Right atrium auricular region (tissue), 2 donors: ENCODE data around the gene PPM1E. TPM values are rescaled to one million over a fixed set of nuclear protein-coding genes. Genes with fewer than 3 reads are reported as not detected.

Experiments used
- DNase-seq: peaks from one replicate; pipeline ENCODE4 v3.0.0-alpha.2; 2019; ENCODE audit warnings: low spot score
- H3K27ac ChIP-seq, 2 donors: fragments of 200-600 bp; sonication (generic); 1 replicate in 1 of 2; 2 replicates in 1 of 2; pipeline ENCODE4 v1.5.1; 2016 to 2019
- H3K27me3 ChIP-seq, 2 donors: fragments of 200-600 bp; sonication (generic); one replicate each; pipeline versions ENCODE4 v1.5.1 to v1.6.0; 2017 to 2019
- H3K36me3 ChIP-seq: fragments of 200-600 bp; sonication (generic); one replicate; pipeline ENCODE4 v1.5.1; 2016
- H3K4me1 ChIP-seq, 2 donors: fragments of 200-600 bp; sonication (generic); one replicate each; pipeline versions ENCODE4 v1.5.1 to v1.6.0; 2017 to 2019
- H3K4me3 ChIP-seq, 2 donors: fragments of 200-600 bp; sonication (generic); 1 replicate in 1 of 2; 2 replicates in 1 of 2; pipeline ENCODE4 v1.5.1; 2017 to 2019; ENCODE audit warnings: mild to moderate bottlenecking in 1 of 2, moderate library complexity in 1 of 2
- H3K9me3 ChIP-seq, 2 donors: fragments of 200-600 bp; sonication (generic); one replicate each; pipeline ENCODE4 v1.5.1; 2019
- total RNA-seq, 2 donors: library from RNA; depleted of rRNA; stranded (reverse); fragments of >200 nt; gene quantifications; one replicate each; pipeline ENCODE4 v1.1.0, GENCODE V29; 2016
- TF ChIP-seq, protein P1 (sequence below), 2 donors: fragments of 200-600 bp; sonication (generic); IDR thresholded peaks; one replicate each; pipeline ENCODE4 v1.5.1; 2019; ENCODE audit warnings: antibody characterized with exemption in 2 of 2

The PPM1E gene
- total RNA-seq, 2 donors from 2014 or later, result 1.2 to 5.3 TPM

GRCh38 chr17:58753026-58753425 is 2.6 kb upstream of the PPM1E start:
- H3K4me1 ChIP-seq, result peaks cover 0 to 13% of the 10 kb centered on the region in 2 donors
- TF ChIP-seq, protein P1, sequence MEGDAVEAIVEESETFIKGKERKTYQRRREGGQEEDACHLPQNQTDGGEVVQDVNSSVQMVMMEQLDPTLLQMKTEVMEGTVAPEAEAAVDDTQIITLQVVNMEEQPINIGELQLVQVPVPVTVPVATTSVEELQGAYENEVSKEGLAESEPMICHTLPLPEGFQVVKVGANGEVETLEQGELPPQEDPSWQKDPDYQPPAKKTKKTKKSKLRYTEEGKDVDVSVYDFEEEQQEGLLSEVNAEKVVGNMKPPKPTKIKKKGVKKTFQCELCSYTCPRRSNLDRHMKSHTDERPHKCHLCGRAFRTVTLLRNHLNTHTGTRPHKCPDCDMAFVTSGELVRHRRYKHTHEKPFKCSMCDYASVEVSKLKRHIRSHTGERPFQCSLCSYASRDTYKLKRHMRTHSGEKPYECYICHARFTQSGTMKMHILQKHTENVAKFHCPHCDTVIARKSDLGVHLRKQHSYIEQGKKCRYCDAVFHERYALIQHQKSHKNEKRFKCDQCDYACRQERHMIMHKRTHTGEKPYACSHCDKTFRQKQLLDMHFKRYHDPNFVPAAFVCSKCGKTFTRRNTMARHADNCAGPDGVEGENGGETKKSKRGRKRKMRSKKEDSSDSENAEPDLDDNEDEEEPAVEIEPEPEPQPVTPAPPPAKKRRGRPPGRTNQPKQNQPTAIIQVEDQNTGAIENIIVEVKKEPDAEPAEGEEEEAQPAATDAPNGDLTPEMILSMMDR (IDR thresholded peaks at IDR 0.05), result no peak
- H3K36me3 ChIP-seq, result no peaks in the 10 kb centered on the region
- no peaks in the 10 kb centered on the region for H3K9me3 ChIP-seq
- DNase-seq, result no peak
- no peaks in the 10 kb centered on the region for H3K27me3 ChIP-seq
- H3K4me3 ChIP-seq, result no peak overlapping the region
- H3K27ac ChIP-seq, result no peak overlapping the region

DNA sequence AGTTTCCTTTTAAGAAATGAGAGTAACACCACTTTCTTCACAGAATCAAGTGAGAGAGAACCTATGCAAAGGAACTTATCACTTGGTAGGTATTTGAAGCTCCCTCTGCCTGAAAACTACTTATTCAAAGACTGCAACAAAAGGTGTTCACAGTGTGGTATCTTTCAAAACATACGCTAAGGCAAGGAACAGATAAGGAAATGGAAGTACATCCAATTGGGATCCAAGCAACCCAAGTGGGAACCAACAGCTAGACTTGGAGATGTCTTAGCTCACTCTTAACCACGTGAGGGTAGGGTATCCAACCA is 431 bp upstream of the PPM1E start:
- Histone ChIP-seq H3K36me3 (no peaks in the 10 kb centered on the region), H3K27me3 (no peaks in the 10 kb centered on the region), H3K4me1 (peaks cover 0 to 13% of the 10 kb centered on the region in 2 donors), H3K27ac (no peak overlapping the region), H3K4me3 (peak overlapping the region; percentile 70 to 71), H3K9me3 (no peaks in the 10 kb centered on the region)
- TF ChIP-seq, protein P1 (IDR thresholded peaks at IDR 0.05), result no peak
- no peak for DNase-seq

DNA sequence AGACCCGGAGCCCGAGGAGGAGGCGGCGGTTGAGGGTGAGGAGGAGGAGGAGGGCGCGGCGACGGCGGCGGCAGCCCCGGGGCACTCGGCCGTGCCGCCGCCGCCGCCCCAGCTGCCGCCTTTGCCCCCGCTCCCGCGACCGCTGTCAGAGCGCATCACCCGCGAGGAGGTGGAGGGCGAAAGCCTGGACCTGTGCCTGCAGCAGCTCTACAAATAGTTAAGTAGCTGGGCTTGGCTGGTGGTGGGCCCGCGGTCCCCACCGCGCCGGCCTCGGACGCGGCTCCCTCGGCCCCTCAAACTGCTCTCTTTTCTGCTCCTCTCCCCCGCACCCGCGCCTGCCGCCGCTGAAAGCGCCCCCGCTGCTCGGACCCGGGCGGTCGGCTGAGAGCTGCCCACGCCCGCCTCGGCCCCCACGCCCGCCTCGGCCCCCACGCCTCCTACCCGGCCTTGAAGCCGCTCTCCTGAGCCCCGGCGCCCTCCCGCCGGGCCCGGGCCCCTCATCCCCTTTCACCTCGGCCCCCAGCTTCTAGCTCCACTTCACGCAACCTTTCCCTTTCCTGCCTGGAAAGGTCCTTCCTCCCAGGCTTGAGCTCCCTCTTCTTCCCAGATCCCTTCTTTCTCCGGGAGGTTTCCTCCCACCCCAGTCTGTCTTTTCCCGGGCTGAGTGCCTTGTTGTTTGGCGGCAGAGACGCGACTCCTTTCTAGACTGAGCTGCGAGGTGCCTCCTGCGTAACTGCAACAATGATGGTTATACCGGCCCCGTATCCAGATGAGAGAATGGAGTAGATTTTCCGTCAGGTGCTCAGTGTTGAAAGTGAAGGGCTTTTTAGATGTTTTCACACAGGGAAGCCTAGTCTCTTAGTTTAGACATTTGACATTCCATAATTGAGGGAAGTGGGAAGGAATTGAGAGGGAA is 850 bp downstream of the PPM1E start:
- Histone ChIP-seq H3K4me3 (peak overlapping the region; percentile 70 to 71), H3K4me1 (peaks cover 0 to 13% of the 10 kb centered on the region in 2 donors), H3K9me3 (no peaks in the 10 kb centered on the region), H3K27ac (peak overlapping the region in 1 of 2 donors; percentile 26), H3K27me3 (no peaks in the 10 kb centered on the region), H3K36me3 (no peaks in the 10 kb centered on the region)
- TF ChIP-seq, protein P1 (IDR thresholded peaks at IDR 0.05), result no peak
- DNase-seq, result no peak

DNA sequence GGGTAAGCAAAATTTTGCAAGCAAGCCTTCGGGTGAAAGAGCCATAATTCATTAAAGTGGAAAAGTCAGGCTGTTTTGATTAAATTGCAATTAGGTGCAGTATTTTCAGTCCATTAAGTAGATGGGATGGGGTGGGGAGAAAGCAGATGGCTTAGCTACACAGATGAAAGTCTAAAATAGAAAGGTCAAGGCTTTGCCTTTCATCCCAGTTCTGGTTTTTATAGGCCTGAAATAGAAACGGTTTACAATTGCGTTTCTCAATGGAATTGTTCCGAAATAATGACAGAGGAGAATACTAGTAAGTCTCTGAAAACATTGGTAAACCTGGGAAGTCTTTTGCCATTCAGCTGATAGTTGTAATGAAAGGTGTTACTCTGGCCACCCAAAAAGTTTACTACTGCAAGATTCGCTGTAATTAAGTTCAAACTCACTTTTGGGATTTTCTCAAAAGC is 1.5 kb downstream of the PPM1E start:
- H3K9me3 ChIP-seq, result no peaks in the 10 kb centered on the region
- H3K27ac ChIP-seq, result no peak overlapping the region
- peak overlapping the region; percentile 70 to 71 for H3K4me3 ChIP-seq
- H3K27me3 ChIP-seq, result no peaks in the 10 kb centered on the region
- no peak for DNase-seq
- peaks cover 0 to 13% of the 10 kb centered on the region in 2 donors for H3K4me1 ChIP-seq
- TF ChIP-seq, protein P1 (IDR thresholded peaks at IDR 0.05), result no peak
- H3K36me3 ChIP-seq, result no peaks in the 10 kb centered on the region

- no peak overlapping the region for H3K27ac ChIP-seq
- no peaks in the 10 kb centered on the region for H3K36me3 ChIP-seq
- no peaks in the 10 kb centered on the region for H3K27me3 ChIP-seq
- TF ChIP-seq, protein P1 (IDR thresholded peaks at IDR 0.05), result no peak
- H3K9me3 ChIP-seq, result no peaks in the 10 kb centered on the region
- DNase-seq, result no peak
- H3K4me1 ChIP-seq, result peaks cover 0 to 13% of the 10 kb centered on the region in 2 donors
- H3K4me3 ChIP-seq, result no peak overlapping the region
Measured at GRCh38 chr17:58758890-58759289, 3.2 kb downstream of the PPM1E start.
